ENCODE measurements around the gene SPDEF.

SPDEF gene

GRCh38 chr6:34539181-34539580, 16.9 kb downstream of the SPDEF start:
- no peak for TF ChIP-seq CTCF (IDR thresholded peaks at IDR 0.05)

GRCh38 chr6:34538581-34538980, 17.5 kb downstream of the SPDEF start:
- TF ChIP-seq CTCF (IDR thresholded peaks at IDR 0.05): no peak

GRCh38 chr6:34537922-34538550, 18.1 kb downstream of the SPDEF start:
- TF ChIP-seq CTCF (IDR thresholded peaks at IDR 0.05): no peak

- TF ChIP-seq CTCF (IDR thresholded peaks at IDR 0.05): no peak
Observed at GRCh38 chr6:34536959-34537848, 18.9 kb downstream of the SPDEF start.

- no peak for TF ChIP-seq CTCF (IDR thresholded peaks at IDR 0.05)
Observed at GRCh38 chr6:34536251-34536958, 19.7 kb downstream of the SPDEF start.

GRCh38 chr6:34535646-34536045, 20.5 kb downstream of the SPDEF start:
- TF ChIP-seq CTCF (IDR thresholded peaks at IDR 0.05): no peak

GRCh38 chr6:34535199-34535598, 20.9 kb downstream of the SPDEF start:
- no peak for TF ChIP-seq CTCF (IDR thresholded peaks at IDR 0.05)

Data from LNCAP (cell line).